ENCODE results near the gene UBE2O.

DNA sequence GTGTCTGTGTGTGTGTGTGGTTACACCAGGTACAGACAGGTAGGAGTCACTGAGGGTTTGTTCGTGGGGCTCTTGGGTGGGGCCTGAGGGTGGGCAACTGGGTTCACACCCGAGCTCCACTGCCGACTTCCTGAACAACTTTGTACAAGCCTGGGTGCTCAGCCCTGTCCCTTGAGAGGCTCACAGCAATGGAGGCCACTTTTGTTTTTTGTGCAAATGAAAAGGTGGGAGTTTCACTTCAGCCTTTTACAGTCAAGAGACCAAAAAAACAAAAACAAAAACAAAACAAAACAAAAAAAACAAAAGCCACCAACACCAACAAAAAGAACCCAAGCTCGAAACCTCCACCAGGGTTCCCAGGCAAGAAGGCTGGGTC, 45.9 kb upstream of the UBE2O start:
- TF ChIP-seq, protein P1, sequence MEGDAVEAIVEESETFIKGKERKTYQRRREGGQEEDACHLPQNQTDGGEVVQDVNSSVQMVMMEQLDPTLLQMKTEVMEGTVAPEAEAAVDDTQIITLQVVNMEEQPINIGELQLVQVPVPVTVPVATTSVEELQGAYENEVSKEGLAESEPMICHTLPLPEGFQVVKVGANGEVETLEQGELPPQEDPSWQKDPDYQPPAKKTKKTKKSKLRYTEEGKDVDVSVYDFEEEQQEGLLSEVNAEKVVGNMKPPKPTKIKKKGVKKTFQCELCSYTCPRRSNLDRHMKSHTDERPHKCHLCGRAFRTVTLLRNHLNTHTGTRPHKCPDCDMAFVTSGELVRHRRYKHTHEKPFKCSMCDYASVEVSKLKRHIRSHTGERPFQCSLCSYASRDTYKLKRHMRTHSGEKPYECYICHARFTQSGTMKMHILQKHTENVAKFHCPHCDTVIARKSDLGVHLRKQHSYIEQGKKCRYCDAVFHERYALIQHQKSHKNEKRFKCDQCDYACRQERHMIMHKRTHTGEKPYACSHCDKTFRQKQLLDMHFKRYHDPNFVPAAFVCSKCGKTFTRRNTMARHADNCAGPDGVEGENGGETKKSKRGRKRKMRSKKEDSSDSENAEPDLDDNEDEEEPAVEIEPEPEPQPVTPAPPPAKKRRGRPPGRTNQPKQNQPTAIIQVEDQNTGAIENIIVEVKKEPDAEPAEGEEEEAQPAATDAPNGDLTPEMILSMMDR (IDR thresholded peaks at IDR 0.05; ENCODE audit: insufficient read depth, low read depth, low read length), result no peak
- TF ChIP-seq EZH2 (IDR thresholded peaks at IDR 0.05; ENCODE audit: insufficient read depth, low read length), result no peak
